Stimulated activated CD4-positive, alpha-beta T cell treated with anti-CD3 and anti-CD28 coated beads, Interleukin-4, amount 100 ng/mL, for 1 hour (primary cell): ENCODE measurements around the gene PRR29.

Source experiments
- DNase-seq: peaks from one replicate; pipeline ENCODE4 v3.0.0-alpha.2; 2020

Gene PRR29

DNA sequence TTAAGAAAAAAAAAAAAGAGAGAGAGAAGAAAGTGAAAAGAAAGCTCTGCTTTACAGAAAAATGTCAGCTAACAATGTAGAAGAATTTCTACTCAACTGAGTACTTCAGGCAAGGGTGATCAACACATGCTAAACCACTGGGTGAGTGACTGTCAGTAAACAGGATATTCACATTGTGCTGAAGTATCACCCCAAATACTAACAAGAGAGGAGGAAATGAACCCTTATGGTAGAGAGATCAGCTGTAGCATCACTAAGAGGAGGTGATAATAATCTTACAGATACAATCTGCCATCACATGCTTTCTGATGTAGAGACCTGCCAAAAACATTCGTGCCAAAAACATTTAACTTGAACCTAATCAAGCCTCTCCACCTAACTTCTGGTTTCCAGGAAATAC is 53.0 kb downstream of the PRR29 start:
- DNase-seq = no peak

DNA sequence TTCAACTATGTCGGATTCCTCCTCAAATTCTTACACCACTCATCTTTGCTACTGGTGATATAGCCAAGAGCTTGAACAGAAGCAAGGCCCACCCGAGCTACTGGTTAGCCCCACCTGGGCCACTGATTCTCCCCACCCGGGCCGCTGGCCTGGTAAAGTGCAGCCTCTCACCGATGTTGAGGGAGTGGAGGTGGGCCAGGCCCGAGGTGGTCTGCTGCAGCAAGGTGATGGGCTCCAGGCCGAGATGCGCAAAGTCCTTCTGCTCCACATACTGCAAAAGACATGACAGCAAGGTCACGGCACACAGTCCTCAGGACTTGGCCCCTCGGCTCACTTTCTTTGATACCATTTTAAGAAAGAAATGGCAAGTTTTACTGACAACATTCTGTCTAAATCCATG is 55.0 kb downstream of the PRR29 start:
- no peak for DNase-seq
